IPS-20b (cell line): ENCODE results near the gene VASH2.
A peak's percentile ranks its signal among the peaks of the same experiment; 100 is the strongest.
"Not testable (repeated sequence)": the region's sequence is repeated elsewhere in the genome, so short reads cannot be mapped to it uniquely, and the experiment has no call there.

ENCODE experiments used
- H3K27ac ChIP-seq: one replicate; pipeline ENCODE4 v1.5.1; 2013; ENCODE audit warnings: low read length
- H3K27me3 ChIP-seq: 2 replicates; pipeline ENCODE4 v1.6.1; 2013; ENCODE audit warnings: mild to moderate bottlenecking, low read length, inconsistent platforms; ENCODE audit not compliant: insufficient read depth
- H3K36me3 ChIP-seq: 2 replicates; pipeline ENCODE4 v1.6.1; 2013; ENCODE audit warnings: low read depth, mild to moderate bottlenecking, inconsistent platforms, low read length, moderate library complexity; ENCODE audit not compliant: insufficient read depth
- H3K4me1 ChIP-seq: 2 replicates; pipeline ENCODE4 v1.6.1; 2013; ENCODE audit warnings: mild to moderate bottlenecking, control low read depth, inconsistent platforms, low read length, moderate library complexity; ENCODE audit not compliant: insufficient read depth
- H3K4me3 ChIP-seq: 2 replicates; pipeline ENCODE4 v1.5.1; 2013; ENCODE audit warnings: mild to moderate bottlenecking, low read length, inconsistent platforms
- H3K9ac ChIP-seq: 2 replicates; pipeline ENCODE4 v1.6.1; 2013; ENCODE audit warnings: low read depth, mild to moderate bottlenecking, inconsistent platforms, low read length, moderate library complexity
- H3K9me3 ChIP-seq: 2 replicates; pipeline ENCODE4 v1.6.1; 2013; ENCODE audit warnings: mild to moderate bottlenecking, low read depth, low read length, inconsistent platforms; ENCODE audit not compliant: insufficient read depth

Gene VASH2

DNA sequence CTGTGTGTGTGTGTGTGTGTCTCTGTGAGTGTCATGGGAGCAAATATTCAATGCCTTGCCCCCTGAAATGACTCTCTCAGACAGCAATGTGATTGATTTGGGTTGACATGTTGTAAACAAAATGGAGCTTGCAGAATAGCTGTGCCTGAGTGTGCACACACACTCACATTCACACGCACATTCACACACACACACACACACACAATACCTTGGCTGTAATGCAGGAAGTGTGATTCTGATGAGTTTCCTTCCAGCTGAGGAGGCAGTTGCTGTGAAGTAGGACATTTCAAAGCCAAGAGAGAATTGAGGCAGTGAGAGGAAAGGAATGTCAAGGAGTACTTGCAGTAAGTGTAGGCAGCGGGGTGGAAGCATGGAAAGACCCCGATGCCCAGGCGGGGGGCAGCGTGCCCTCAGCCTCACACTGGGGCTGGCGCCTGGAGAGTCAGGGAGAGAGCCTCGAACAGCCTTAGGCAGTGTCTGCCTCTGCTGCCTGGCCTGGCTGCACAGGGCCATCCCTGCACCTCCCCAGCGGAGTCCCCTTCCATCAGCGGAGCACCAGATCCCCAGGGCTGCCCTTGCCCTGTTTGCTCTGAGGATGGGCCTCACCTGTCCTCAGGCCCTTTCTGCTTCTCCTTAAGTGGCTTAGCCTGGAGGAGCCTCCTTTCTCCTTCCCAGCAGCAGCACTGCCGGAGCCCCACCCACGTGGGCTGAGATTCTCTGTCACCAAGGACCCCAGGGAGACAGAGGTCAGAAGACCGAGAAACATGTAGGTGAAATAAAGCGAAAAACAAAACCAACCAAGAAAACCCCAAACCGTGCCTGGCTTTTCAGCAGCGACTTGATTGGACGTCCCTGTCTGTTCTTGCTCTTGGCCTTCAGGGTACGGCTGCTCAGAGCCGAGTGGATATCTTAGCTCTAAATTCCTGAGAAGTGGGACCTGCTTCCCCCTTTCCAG is 9.2 kb downstream of the VASH2 start:
- Histone ChIP-seq H3K4me1 (no peaks in the 10 kb centered on the region; the same call in 1 of the 2 replicates), H3K27ac (no peak overlapping the region), H3K9me3 (no peaks in the 10 kb centered on the region)

DNA sequence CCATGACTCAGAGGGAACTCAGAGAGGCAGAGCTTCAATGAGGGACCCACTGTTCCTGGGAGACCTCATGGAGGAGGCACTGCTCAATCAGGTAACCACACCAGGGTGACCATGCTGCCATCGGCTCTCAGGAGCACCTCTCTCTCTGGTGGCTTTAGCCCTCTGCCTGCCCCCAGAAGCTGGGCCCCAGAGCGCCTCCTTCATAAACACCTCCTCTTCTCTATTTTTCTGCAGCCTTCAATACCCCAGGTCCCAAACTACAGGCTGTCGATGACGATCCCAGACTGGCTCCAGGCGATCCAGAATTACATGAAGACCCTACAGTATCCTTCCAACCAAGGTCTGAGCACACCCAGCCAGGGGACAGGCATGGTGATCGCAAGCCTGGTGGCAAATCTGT is 10.6 kb downstream of the VASH2 start:
- Histone ChIP-seq H3K27ac (no peak overlapping the region), H3K9ac (no peak overlapping the region), H3K36me3 (peaks cover 100% of the 10 kb centered on the region), H3K4me1 (no peaks in the 10 kb centered on the region), H3K27me3 (no peaks in the 10 kb centered on the region), H3K9me3 (no peaks in the 10 kb centered on the region), H3K4me3 (no peak overlapping the region)

More for the DNA sequence above, 9.2 kb downstream of the VASH2 start:
- H3K4me3 ChIP-seq: no peak overlapping the region
- no peaks in the 10 kb centered on the region for H3K27me3 ChIP-seq
- peaks cover 100% of the 10 kb centered on the region for H3K36me3 ChIP-seq
- no peak overlapping the region for H3K9ac ChIP-seq

DNA sequence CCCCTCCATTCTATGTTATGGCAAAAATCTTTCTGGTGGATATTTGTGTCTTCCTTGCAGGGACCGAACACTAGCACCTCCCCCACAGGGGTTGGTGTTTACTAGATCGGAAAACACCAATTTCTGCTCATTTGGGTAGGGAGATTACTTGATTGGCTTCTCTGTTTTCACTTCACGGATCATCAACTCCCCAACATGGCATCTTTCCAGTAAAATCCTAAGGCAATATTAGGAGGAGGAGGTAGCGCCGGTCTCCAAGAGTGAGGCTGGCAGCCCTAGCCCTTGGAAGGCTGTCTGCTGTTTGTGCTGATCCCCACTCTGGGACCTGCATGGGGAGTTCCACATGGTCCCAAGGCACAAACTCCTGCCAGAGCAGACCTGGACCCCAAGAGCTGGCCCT is 12.2 kb downstream of the VASH2 start:
- H3K4me3 ChIP-seq: no peak overlapping the region
- no peak overlapping the region for H3K9ac ChIP-seq
- H3K9me3 ChIP-seq: no peaks in the 10 kb centered on the region
- peaks cover 2% of the 10 kb centered on the region; the same call in 1 of the 2 replicates for H3K4me1 ChIP-seq
- peaks cover 100% of the 10 kb centered on the region for H3K36me3 ChIP-seq
- no peak overlapping the region for H3K27ac ChIP-seq
- no peaks in the 10 kb centered on the region for H3K27me3 ChIP-seq

DNA sequence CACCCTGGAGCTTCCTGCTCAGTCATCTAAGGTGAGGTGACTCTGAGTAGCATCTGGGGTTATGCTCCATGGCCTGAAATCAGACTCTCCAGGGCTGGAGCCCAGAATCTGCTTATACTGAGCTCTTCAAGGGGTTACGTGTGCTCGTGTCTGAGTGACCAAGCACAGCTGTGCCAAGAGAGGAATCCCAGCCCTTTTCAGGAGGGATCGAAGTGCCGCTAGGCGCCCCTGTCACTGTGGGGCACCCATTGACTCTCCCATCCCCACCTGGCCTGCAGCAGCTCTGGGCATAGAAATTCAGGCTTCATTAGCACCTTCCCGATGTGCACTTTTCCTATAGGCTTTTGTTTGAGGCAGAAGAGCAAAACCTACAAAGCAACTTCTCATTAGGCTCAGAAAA is 13.8 kb downstream of the VASH2 start:
- H3K4me1 ChIP-seq: peaks cover 9% of the 10 kb centered on the region
- no peaks in the 10 kb centered on the region for H3K9me3 ChIP-seq
- H3K9ac ChIP-seq: no peak overlapping the region
- no peak overlapping the region for H3K4me3 ChIP-seq
- no peak overlapping the region for H3K27ac ChIP-seq
- no peaks in the 10 kb centered on the region for H3K27me3 ChIP-seq
- H3K36me3 ChIP-seq: peaks cover 97% of the 10 kb centered on the region

DNA sequence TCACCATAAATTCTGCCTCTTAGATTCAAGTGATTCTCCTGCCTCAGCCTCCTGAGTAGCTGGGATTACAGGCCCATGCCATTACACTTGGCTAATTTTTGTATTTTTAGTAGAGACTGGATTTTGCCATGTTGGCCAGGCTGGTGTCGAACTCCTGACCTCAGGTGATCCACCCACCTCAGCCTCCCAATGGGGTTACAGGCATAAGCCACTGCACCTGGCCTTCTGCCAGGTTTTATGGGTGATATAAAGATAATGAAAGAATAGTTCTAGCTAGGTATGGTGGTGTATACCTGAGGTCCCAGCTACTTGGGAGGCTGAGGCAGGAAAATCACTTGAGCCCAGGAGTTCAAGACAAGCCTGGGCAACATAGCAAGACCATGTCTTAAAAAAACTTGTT is 14.7 kb downstream of the VASH2 start:
- H3K4me1 ChIP-seq, H3K27me3 ChIP-seq: not testable (repeated sequence)
- peaks cover 94% of the 10 kb centered on the region for H3K36me3 ChIP-seq

DNA sequence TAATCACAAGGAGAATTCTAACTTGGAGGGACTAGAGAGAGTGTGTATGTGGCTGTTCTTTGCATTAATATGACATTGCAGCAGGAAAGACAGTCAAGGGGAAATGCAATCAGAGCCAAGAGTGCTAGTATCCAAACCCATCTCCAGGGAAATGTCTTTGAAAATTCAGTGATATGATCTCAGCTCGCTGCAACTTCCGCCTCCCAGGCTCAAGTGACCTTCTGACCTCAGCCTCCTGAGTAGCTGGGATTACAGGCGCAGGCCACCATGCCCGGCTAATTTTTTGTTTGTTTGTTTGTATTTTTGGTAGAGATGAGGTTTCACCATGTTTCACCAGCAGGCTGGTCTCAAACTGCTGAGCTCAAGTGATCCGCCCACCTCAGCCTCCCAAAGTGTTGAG is 16.3 kb downstream of the VASH2 start:
- no peak overlapping the region for H3K27ac ChIP-seq
- no peak overlapping the region for H3K9ac ChIP-seq
- H3K27me3 ChIP-seq: no peaks in the 10 kb centered on the region
- peaks cover 94% of the 10 kb centered on the region for H3K36me3 ChIP-seq
- H3K9me3 ChIP-seq: no peaks in the 10 kb centered on the region
- no peak overlapping the region for H3K4me3 ChIP-seq
- H3K4me1 ChIP-seq: peaks cover 9% of the 10 kb centered on the region

More for the DNA sequence above, 14.7 kb downstream of the VASH2 start:
- H3K9me3 ChIP-seq, H3K27ac ChIP-seq, H3K4me3 ChIP-seq, H3K9ac ChIP-seq: not testable (repeated sequence)

DNA sequence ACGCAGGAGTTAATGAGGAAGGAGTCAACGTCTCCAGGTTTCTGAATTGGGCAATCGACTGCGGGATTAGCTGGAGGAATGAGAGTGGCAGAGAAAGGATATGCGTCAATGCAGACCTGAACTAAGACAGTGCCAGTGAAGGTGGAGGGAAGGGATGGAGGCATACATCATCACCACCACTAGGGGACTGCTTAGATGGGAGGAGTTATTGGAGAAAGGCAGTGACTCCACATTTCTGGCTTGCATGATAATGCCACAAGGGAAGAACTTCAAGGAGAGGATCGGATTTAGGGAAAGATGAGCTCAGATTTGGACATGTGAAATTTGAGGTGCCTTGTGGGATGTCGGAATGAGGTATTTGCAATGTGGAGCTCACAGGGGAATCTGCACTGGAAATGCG is 17.5 kb downstream of the VASH2 start:
- no peaks in the 10 kb centered on the region for H3K9me3 ChIP-seq
- peaks cover 94% of the 10 kb centered on the region for H3K36me3 ChIP-seq
- no peak overlapping the region for H3K27ac ChIP-seq
- peak overlapping the region; percentile 7; the same call in 1 of the 2 replicates for H3K9ac ChIP-seq
- no peaks in the 10 kb centered on the region for H3K27me3 ChIP-seq
- no peak overlapping the region for H3K4me3 ChIP-seq
- peaks cover 9% of the 10 kb centered on the region for H3K4me1 ChIP-seq

DNA sequence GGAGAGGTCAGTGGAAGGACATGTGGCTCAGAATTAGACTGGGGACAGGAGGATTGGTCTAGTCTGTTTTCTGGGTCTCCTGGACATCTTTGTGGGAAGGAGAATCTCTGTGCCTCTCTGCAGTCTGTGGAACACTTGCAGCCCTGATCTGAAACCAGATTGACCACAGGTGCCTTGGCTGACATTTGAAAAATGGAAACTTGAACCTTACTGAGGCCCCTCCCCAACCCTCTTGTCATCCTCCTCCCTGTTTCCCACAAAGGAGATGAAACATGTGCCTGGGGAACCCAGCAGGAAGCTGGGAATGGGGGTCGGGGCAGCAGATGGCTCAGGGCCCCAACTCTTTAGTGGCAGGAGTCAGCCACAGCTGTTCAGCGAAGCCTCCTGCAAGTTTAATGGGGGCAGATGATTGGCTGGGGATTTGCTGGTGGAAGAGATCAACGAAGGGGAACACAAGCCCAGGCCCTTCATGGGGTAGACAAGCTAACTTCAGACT is 18.1 kb downstream of the VASH2 start:
- H3K9me3 ChIP-seq: no peaks in the 10 kb centered on the region
- H3K27ac ChIP-seq: no peak overlapping the region
- H3K36me3 ChIP-seq: peaks cover 94% of the 10 kb centered on the region
- no peaks in the 10 kb centered on the region for H3K27me3 ChIP-seq
- peaks cover 9% of the 10 kb centered on the region for H3K4me1 ChIP-seq
- no peak overlapping the region for H3K4me3 ChIP-seq
- peak overlapping the region; percentile 7; the same call in 1 of the 2 replicates for H3K9ac ChIP-seq

DNA sequence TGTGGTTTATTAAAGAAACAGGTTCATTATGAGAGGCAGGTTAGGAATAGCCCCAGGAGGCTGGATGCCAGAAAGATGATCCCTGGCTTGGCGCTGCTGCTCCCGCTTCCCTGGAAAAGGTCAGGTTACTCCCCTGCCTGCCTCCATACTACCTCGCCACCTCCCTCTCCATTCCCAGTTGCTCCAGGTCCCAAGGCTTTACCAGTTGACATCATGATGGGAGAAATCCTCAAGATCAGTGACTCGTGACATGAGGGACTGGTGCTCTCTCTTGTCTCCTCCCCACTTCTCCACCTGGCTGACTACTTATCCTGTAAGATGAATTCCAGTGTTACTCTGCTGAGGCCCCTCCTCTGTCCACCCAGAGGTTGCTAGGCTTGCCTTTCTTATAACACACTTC is 19.7 kb downstream of the VASH2 start:
- H3K4me1 ChIP-seq: peaks cover 9% of the 10 kb centered on the region
- peaks cover 94% of the 10 kb centered on the region for H3K36me3 ChIP-seq
- no peak overlapping the region for H3K27ac ChIP-seq
- no peak overlapping the region for H3K4me3 ChIP-seq
- H3K9me3 ChIP-seq: no peaks in the 10 kb centered on the region
- H3K9ac ChIP-seq: no peak overlapping the region
- H3K27me3 ChIP-seq: no peaks in the 10 kb centered on the region

DNA sequence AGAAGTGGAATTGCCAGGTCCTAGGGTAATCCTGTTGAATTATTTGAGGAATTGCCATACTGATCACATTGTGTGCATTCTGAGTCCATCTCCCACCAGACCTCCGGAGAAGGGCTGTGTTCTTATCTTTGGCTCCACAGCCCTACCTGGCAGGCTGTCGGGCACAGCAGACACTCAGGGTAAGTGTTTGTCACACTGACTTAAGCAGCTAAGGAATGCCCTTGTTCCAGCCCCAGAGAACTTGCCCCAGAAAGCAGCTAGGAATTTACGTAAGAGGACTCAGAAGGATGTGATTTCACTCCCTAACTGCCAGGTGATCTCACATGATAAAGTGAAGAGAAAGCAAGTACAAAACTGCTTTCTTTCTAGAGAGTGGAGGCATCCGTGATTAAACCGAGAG is 21.0 kb downstream of the VASH2 start:
- Histone ChIP-seq H3K4me3 (no peak overlapping the region), H3K9me3 (no peaks in the 10 kb centered on the region), H3K27me3 (no peaks in the 10 kb centered on the region), H3K4me1 (peaks cover 9% of the 10 kb centered on the region), H3K9ac (no peak overlapping the region), H3K27ac (no peak overlapping the region), H3K36me3 (peaks cover 94% of the 10 kb centered on the region)

DNA sequence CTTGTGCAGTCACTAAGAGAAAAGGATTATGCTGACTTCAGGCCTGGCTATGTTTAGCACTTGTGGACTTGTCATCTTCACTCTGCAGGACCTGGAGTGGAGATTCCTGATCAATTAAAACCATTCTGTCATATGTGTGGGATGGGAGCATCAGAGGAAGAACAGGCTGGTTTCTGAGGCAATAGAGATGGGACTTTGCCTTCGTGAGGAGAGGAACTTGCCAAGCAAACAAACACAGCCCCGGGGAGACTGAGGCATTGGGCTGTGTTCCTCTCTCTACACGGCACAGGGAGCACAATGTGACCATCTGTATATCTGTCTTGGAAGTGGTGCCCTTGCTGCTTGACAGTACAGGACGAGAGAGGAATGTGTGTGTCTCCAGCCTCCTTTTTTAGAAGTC is 23.1 kb downstream of the VASH2 start:
- Histone ChIP-seq H3K36me3 (peaks cover 97% of the 10 kb centered on the region), H3K4me1 (no peaks in the 10 kb centered on the region), H3K27me3 (no peaks in the 10 kb centered on the region), H3K9ac (no peak overlapping the region), H3K27ac (no peak overlapping the region), H3K9me3 (no peaks in the 10 kb centered on the region), H3K4me3 (no peak overlapping the region)

DNA sequence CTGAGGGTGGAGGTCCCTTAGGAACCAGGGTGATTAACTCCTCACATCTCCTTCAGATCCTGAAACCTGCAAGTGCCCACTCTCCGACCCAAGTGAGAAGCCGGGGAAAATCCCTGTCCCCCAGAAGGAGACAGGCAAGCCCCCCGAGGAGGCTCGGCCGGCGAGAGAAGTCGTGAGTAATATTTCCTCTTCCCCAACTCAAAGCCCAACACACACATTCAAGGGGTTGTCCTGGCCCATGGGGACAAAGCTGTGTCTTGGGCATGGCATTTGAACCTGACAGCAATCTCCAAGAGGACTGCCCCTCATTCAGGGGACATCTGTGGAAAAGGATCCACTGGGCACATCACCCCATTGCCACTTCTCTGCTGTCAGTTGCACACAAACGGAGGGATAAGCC is 23.6 kb downstream of the VASH2 start:
- no peak overlapping the region for H3K27ac ChIP-seq
- H3K9me3 ChIP-seq: no peaks in the 10 kb centered on the region
- H3K36me3 ChIP-seq: peaks cover 97% of the 10 kb centered on the region
- H3K4me1 ChIP-seq: no peaks in the 10 kb centered on the region
- no peak overlapping the region for H3K9ac ChIP-seq
- no peak overlapping the region for H3K4me3 ChIP-seq
- no peaks in the 10 kb centered on the region for H3K27me3 ChIP-seq
